ENCODE results near the gene UBE2G2. TPM values are rescaled to one million over a fixed set of nuclear protein-coding genes. Genes with fewer than 3 reads are reported as not detected.

UBE2G2 gene
- total and polyA plus RNA-seq, 4 donors: 27.4 to 83.5 (median 40.9) TPM

DNA sequence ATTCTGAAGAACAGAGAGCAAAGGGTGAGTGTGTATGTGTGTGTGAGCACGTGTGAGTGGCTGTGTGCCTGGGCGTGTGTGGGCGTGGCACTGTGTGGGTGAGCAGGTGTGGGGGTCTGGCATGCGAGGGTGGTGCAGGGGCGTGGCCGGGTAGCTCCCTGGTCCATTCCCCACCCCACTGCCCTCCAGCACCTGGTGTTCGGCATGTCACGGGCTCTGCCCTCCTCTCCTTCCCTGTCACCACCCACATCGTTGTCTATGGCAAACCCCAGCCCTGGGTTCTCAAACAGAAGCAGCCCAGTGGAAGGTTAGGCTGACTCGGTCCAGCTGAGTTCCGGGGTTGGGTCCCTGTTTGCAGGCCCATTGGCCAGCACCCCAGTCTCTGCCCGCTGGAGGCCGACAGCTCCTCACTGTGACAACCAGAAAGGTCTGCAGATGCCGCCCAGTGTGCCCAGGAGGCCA, 39.8 kb downstream of the UBE2G2 start:
- Histone ChIP-seq H3K9me3 (ENCODE audit: control insufficient read depth in 4 of 4, low read length in 3 of 4) (no peaks in the 10 kb centered on the region), H3K4me1 (ENCODE audit: control insufficient read depth in 4 of 4, insufficient read depth in 4 of 4, low read length in 3 of 4) (peaks cover 4 to 14% (median 7%) of the 10 kb centered on the region in 4 donors), H3K9ac (ENCODE audit: low read depth in 1 of 2, low read length in 2 of 2) (no peak overlapping the region), H3K4me3 (ENCODE audit: low read depth in 1 of 3, low read length in 3 of 3) (no peak overlapping the region), H3K27ac (ENCODE audit: low read depth in 1 of 2, low read length in 2 of 2) (no peak overlapping the region), H3K27me3 (ENCODE audit: control insufficient read depth in 4 of 4, insufficient read depth in 4 of 4, low read length in 3 of 4) (no peaks in the 10 kb centered on the region), H3K36me3 (ENCODE audit: control insufficient read depth in 4 of 4, insufficient read depth in 3 of 4, low read depth in 1 of 4, low read length in 3 of 4) (no peaks in the 10 kb centered on the region)
- DNase-seq (ENCODE audit: low spot score): no peak
- TF ChIP-seq YY1 (IDR thresholded peaks at IDR 0.05) (no peak), FOXA1 (IDR thresholded peaks at IDR 0.05) (no peak), ATF3 (IDR thresholded peaks at IDR 0.05) (no peak), RAD21 (IDR thresholded peaks at IDR 0.05) (no peak), EGR1 (IDR thresholded peaks at IDR 0.05; ENCODE audit: low read depth in 2 of 2) (no peak), NR2F2 (IDR thresholded peaks at IDR 0.05) (no peak), JUND (IDR thresholded peaks at IDR 0.05) (no peak), HNF4G (IDR thresholded peaks at IDR 0.05) (no peak), FOXA2 (IDR thresholded peaks at IDR 0.05) (no peak), SP1 (IDR thresholded peaks at IDR 0.05) (no peak), TAF1 (conservative IDR thresholded peaks at IDR 0.05) (no peak), ZBTB33 (IDR thresholded peaks at IDR 0.05) (no peak), RXRA (IDR thresholded peaks at IDR 0.05) (no peak), GABPA (IDR thresholded peaks at IDR 0.05 in 1 of 2, conservative IDR thresholded peaks at IDR 0.05 in 1 of 2) (no peak), HNF4A (conservative IDR thresholded peaks at IDR 0.05) (no peak)
- 82% methylated on average over 14 of the region's 14 CpGs for WGBS

DNA sequence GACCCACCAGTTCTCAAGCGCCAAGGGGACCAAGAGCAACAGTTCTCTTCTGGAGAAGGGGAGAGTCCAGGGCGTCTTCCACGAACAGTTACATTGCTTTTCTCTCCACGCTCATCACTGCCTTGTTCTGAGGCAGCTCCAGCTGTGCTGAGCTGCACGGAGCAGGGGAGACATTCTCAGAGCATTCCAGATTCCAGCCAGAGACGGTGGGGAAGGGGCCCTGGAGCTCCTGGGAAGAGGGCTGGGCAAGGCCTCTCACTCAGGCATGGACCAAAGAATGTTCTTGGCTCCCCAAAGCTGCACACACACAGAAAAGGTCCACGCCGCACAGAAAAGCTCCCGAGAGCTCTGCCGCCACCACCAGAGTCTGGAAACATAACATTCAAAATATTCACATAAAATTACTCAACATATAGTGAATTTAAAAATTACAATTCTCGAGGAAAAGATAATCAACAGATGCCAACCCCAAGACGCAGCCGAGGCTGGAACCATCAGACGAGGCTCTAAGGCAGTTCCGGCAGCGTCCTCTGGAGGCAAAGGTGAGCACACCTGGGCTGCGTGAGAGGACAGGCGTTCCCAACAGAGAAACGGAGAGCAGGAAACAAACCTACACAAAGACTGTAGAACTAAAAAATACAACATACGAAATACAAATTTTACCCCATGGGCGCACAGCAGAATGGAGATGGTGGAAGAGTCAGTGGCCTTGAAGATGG, 40.5 kb downstream of the UBE2G2 start:
- Histone ChIP-seq H3K4me3 (ENCODE audit: low read depth in 1 of 3, low read length in 3 of 3) (no peak overlapping the region), H3K36me3 (ENCODE audit: control insufficient read depth in 4 of 4, insufficient read depth in 3 of 4, low read depth in 1 of 4, low read length in 3 of 4) (no peaks in the 10 kb centered on the region), H3K9me3 (ENCODE audit: control insufficient read depth in 4 of 4, low read length in 3 of 4) (no peaks in the 10 kb centered on the region), H3K9ac (ENCODE audit: low read depth in 1 of 2, low read length in 2 of 2) (no peak overlapping the region), H3K27ac (ENCODE audit: low read depth in 1 of 2, low read length in 2 of 2) (no peak overlapping the region), H3K4me1 (ENCODE audit: control insufficient read depth in 4 of 4, insufficient read depth in 4 of 4, low read length in 3 of 4) (peaks cover 4 to 14% (median 7%) of the 10 kb centered on the region in 4 donors), H3K27me3 (ENCODE audit: control insufficient read depth in 4 of 4, insufficient read depth in 4 of 4, low read length in 3 of 4) (no peaks in the 10 kb centered on the region)
- DNase-seq (ENCODE audit: low spot score): no peak
- TF ChIP-seq JUND (IDR thresholded peaks at IDR 0.05): no peak
- TF ChIP-seq, protein P1, sequence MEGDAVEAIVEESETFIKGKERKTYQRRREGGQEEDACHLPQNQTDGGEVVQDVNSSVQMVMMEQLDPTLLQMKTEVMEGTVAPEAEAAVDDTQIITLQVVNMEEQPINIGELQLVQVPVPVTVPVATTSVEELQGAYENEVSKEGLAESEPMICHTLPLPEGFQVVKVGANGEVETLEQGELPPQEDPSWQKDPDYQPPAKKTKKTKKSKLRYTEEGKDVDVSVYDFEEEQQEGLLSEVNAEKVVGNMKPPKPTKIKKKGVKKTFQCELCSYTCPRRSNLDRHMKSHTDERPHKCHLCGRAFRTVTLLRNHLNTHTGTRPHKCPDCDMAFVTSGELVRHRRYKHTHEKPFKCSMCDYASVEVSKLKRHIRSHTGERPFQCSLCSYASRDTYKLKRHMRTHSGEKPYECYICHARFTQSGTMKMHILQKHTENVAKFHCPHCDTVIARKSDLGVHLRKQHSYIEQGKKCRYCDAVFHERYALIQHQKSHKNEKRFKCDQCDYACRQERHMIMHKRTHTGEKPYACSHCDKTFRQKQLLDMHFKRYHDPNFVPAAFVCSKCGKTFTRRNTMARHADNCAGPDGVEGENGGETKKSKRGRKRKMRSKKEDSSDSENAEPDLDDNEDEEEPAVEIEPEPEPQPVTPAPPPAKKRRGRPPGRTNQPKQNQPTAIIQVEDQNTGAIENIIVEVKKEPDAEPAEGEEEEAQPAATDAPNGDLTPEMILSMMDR (IDR thresholded peaks at IDR 0.05; ENCODE audit: low read depth, low read length, missing input control): peak; percentile 23
- WGBS: 71% methylated on average over 21 of the region's 21 CpGs
